ENCODE measurements around the gene GPR15LG. TPM values are rescaled to one million over a fixed set of nuclear protein-coding genes. Genes with fewer than 3 reads are reported as not detected.

The GPR15LG gene
- total RNA-seq, 1 experiment from 2014 or later, result not detected

DNA sequence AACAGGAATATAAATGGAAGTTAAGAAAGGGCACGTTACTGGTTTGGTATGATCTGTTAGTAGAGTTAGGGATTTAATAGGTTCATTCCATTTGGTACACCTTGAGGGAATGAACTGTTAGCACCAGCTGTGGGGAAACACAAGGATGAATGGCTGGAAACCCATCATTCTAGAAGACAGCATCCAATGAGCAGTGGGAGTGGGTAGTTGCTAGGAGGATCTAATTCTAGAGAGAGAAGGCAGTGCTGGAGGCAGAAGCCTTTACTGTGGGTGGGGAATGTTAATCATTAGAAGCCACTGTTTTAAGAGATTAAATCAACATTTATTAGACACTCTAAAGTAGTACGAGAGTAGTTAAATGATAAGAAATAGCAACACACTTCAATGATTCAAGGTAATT lies 15.5 kb upstream of the GPR15LG start:
- no peaks in the 10 kb centered on the region for H3K36me3 ChIP-seq (ENCODE audit: control insufficient read depth, insufficient read depth, low read length)
- Mint-ChIP-seq H3K9me3 (ENCODE audit: unreplicated experiment) (no peaks in the 10 kb centered on the region), H3K27me3 (ENCODE audit: insufficient read depth, unreplicated experiment) (no peaks in the 10 kb centered on the region), H3K4me3 (ENCODE audit: unreplicated experiment) (no peak overlapping the region), H3K4me1 (ENCODE audit: low read depth, unreplicated experiment) (no peaks in the 10 kb centered on the region), H3K27ac (ENCODE audit: unreplicated experiment) (no peak overlapping the region), H3K36me3 (ENCODE audit: insufficient read depth, unreplicated experiment) (peaks cover 42% of the 10 kb centered on the region)
- CTCF ChIA-PET, result no interaction called here
- H3K4me3 ChIP-seq (ENCODE audit: low read depth, low read length), result no peak overlapping the region
- intact Hi-C loops (cut with micrococcal nuclease; ENCODE audit: unreplicated experiment), result loop anchor here (5.0 kb wide), 1 partner anchor 379 kb away; no protein-coding TSS in a partner anchor
- no peaks in the 10 kb centered on the region for H3K4me1 ChIP-seq
- POLR2A ChIA-PET, result no interaction called here
- TF ChIP-seq, protein P1, sequence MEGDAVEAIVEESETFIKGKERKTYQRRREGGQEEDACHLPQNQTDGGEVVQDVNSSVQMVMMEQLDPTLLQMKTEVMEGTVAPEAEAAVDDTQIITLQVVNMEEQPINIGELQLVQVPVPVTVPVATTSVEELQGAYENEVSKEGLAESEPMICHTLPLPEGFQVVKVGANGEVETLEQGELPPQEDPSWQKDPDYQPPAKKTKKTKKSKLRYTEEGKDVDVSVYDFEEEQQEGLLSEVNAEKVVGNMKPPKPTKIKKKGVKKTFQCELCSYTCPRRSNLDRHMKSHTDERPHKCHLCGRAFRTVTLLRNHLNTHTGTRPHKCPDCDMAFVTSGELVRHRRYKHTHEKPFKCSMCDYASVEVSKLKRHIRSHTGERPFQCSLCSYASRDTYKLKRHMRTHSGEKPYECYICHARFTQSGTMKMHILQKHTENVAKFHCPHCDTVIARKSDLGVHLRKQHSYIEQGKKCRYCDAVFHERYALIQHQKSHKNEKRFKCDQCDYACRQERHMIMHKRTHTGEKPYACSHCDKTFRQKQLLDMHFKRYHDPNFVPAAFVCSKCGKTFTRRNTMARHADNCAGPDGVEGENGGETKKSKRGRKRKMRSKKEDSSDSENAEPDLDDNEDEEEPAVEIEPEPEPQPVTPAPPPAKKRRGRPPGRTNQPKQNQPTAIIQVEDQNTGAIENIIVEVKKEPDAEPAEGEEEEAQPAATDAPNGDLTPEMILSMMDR (IDR thresholded peaks at IDR 0.05; ENCODE audit: insufficient read depth in 1 of 2, low read depth in 1 of 2, low read length in 1 of 2, severe bottlenecking in 1 of 2, unreplicated experiment in 1 of 2), result no peak
- BruUV-seq (replicated peaks), result no TSS peak
- no peaks in the 10 kb centered on the region for H3K9me3 ChIP-seq
- H3K27me3 ChIP-seq (replicated peaks; ENCODE audit: control insufficient read depth, insufficient read depth, low read length), result no peaks in the 10 kb centered on the region
- DNase-seq, result no peak

DNA sequence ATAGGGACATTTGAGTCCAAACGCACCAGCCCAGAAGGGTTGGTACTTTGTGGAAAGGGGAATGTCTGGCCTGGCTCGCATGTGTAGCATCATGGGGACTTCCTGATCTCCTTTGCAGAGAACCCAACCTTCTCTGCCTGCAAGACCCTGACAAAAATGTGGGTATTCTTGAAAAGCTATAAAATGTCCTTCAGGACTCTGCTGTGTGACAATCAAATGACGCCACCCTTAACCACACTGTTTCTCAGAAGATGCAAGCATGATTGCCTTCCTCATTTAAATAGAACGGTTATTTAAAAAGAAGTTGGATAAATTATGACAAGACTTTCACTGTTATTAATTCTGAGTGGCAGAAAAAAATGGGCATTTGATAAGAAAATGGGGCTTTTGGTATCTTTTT lies 15.1 kb upstream of the GPR15LG start:
- Histone ChIP-seq H3K4me1 (no peaks in the 10 kb centered on the region), H3K4me3 (ENCODE audit: low read depth, low read length) (no peak overlapping the region), H3K36me3 (ENCODE audit: control insufficient read depth, insufficient read depth, low read length) (no peaks in the 10 kb centered on the region), H3K9me3 (no peaks in the 10 kb centered on the region), H3K27me3 (replicated peaks; ENCODE audit: control insufficient read depth, insufficient read depth, low read length) (no peaks in the 10 kb centered on the region)
- POLR2A ChIA-PET, result no interaction called here
- Mint-ChIP-seq H3K4me1 (ENCODE audit: low read depth, unreplicated experiment) (no peaks in the 10 kb centered on the region), H3K4me3 (ENCODE audit: unreplicated experiment) (no peak overlapping the region), H3K27ac (ENCODE audit: unreplicated experiment) (no peak overlapping the region), H3K9me3 (ENCODE audit: unreplicated experiment) (no peaks in the 10 kb centered on the region), H3K36me3 (ENCODE audit: insufficient read depth, unreplicated experiment) (peaks cover 39% of the 10 kb centered on the region), H3K27me3 (ENCODE audit: insufficient read depth, unreplicated experiment) (no peaks in the 10 kb centered on the region)
- no TSS peak for BruUV-seq (replicated peaks)
- CTCF ChIA-PET, result no interaction called here
- DNase-seq, result no peak
- intact Hi-C loops (cut with micrococcal nuclease; ENCODE audit: unreplicated experiment), result loop anchor here (5.0 kb wide), 1 partner anchor 379 kb away; no protein-coding TSS in a partner anchor
- TF ChIP-seq, protein P1 (IDR thresholded peaks at IDR 0.05; ENCODE audit: insufficient read depth in 1 of 2, low read depth in 1 of 2, low read length in 1 of 2, severe bottlenecking in 1 of 2, unreplicated experiment in 1 of 2), result no peak

DNA sequence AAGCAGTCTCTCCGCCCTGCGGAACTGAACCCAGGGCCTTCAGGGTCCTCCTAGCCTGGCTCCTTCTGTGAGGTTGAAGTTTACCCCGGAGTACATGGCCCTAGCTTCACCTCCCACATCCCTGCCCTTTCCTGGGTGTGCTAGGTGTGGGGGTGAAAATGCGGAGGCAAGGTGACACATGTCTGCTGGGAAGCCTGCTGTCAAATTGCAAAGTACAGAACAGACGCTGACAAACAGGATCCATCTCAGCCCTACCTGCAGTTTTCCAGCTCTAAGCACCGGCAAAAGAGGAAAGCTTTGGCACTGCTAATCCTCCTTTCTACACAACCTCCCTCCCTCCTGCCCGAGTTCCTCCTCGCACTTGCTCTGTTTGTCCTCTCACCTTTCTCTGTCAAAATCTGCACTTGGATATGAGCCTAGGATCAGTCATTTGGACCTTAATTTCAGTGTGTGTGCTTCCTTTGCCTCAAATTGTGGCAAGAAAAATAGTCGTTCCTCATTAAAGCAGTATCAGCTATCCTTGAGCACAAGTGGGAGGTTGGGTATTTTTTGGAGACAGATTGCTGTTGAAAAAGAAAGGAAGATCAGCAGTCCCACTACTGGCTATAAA lies 14.4 kb upstream of the GPR15LG start:
- ChIA-PET CTCF (no interaction called here), POLR2A (interaction anchor here (0.7 kb wide), 1 partner anchor 28 kb away, joined by 3 read pairs; no protein-coding TSS in a partner anchor)
- peaks cover 35% of the 10 kb centered on the region for H3K36me3 Mint-ChIP-seq (ENCODE audit: insufficient read depth, unreplicated experiment)
- H3K27me3 Mint-ChIP-seq (ENCODE audit: insufficient read depth, unreplicated experiment), result peaks cover 2% of the 10 kb centered on the region
- Histone ChIP-seq H3K4me1 (no peaks in the 10 kb centered on the region), H3K36me3 (ENCODE audit: control insufficient read depth, insufficient read depth, low read length) (no peaks in the 10 kb centered on the region), H3K4me3 (ENCODE audit: low read depth, low read length) (no peak overlapping the region), H3K27me3 (replicated peaks; ENCODE audit: control insufficient read depth, insufficient read depth, low read length) (no peaks in the 10 kb centered on the region), H3K9me3 (no peaks in the 10 kb centered on the region)
- DNase-seq, result no peak
- BruUV-seq (replicated peaks), result no TSS peak
- no peaks in the 10 kb centered on the region for H3K9me3 Mint-ChIP-seq (ENCODE audit: unreplicated experiment)
- no peak overlapping the region for H3K27ac Mint-ChIP-seq (ENCODE audit: unreplicated experiment)
- no peaks in the 10 kb centered on the region for H3K4me1 Mint-ChIP-seq (ENCODE audit: low read depth, unreplicated experiment)
- TF ChIP-seq, protein P1 (IDR thresholded peaks at IDR 0.05; ENCODE audit: insufficient read depth in 1 of 2, low read depth in 1 of 2, low read length in 1 of 2, severe bottlenecking in 1 of 2, unreplicated experiment in 1 of 2), result no peak
- H3K4me3 Mint-ChIP-seq (ENCODE audit: unreplicated experiment), result no peak overlapping the region
- intact Hi-C loops (cut with micrococcal nuclease; ENCODE audit: unreplicated experiment), result loop anchor here (5.0 kb wide), 1 partner anchor 378 kb away; no protein-coding TSS in a partner anchor
